GM23248 (cell line): Measurements from ENCODE around the gene RASEF. TPM values are rescaled to one million over a fixed set of nuclear protein-coding genes. Genes with fewer than 3 reads are reported as not detected.

Source experiments
- DNase-seq: peaks from one replicate; pipeline ENCODE4 v3.0.0-alpha.2; 2015
- H2AFZ ChIP-seq: fragments of 200-600 bp; sonication (generic); 2 replicates; pipeline ENCODE4 v1.6.1; 2016; ENCODE audit warnings: antibody characterized with exemption
- H3F3A ChIP-seq: fragments of 200-600 bp; sonication (generic); 2 replicates; pipeline ENCODE4 v1.6.1; 2016; ENCODE audit warnings: mild to moderate bottlenecking, antibody characterized with exemption, mixed run types; ENCODE audit not compliant: insufficient read depth
- H3K27ac ChIP-seq: fragments of 200-600 bp; sonication (generic); 2 replicates; pipeline ENCODE4 v1.5.1; 2016; ENCODE audit warnings: mild to moderate bottlenecking
- H3K27me3 ChIP-seq: fragments of 200-600 bp; sonication (generic); replicated peaks from 2 replicates; pipeline ENCODE4 v1.6.1; 2016; ENCODE audit warnings: mild to moderate bottlenecking; ENCODE audit not compliant: insufficient read depth
- H3K36me3 ChIP-seq: fragments of 200-600 bp; sonication (generic); 2 replicates; pipeline ENCODE4 v1.6.1; 2016; ENCODE audit warnings: low read depth, mild to moderate bottlenecking
- H3K4me1 ChIP-seq: fragments of 200-600 bp; sonication (generic); 2 replicates; pipeline ENCODE4 v1.6.1; 2016; ENCODE audit warnings: mild to moderate bottlenecking; ENCODE audit not compliant: insufficient read depth
- H3K4me2 ChIP-seq: fragments of 200-600 bp; sonication (generic); one replicate; pipeline ENCODE4 v1.6.1; 2016; ENCODE audit warnings: mild to moderate bottlenecking; ENCODE audit not compliant: unreplicated experiment
- H3K4me3 ChIP-seq: fragments of 200-600 bp; sonication (generic); 2 replicates; pipeline ENCODE4 v1.5.1; 2016; ENCODE audit warnings: mild to moderate bottlenecking
- H3K79me2 ChIP-seq: fragments of 200-600 bp; sonication (generic); 2 replicates; pipeline ENCODE4 v1.6.1; 2016; ENCODE audit warnings: mild to moderate bottlenecking; ENCODE audit not compliant: insufficient read depth
- H3K9ac ChIP-seq: fragments of 200-600 bp; sonication (generic); 2 replicates; pipeline ENCODE4 v1.6.1; 2016; ENCODE audit warnings: mild to moderate bottlenecking
- H3K9me2 ChIP-seq: fragments of 200-600 bp; sonication (generic); 2 replicates; pipeline ENCODE4 v1.6.1; 2016; ENCODE audit warnings: mixed run types, mild to moderate bottlenecking, moderate library complexity; ENCODE audit not compliant: insufficient read depth
- H3K9me3 ChIP-seq: fragments of 200-600 bp; sonication (generic); one replicate; pipeline ENCODE4 v1.6.1; 2017; ENCODE audit warnings: low read depth
- H4K20me1 ChIP-seq: fragments of 200-600 bp; sonication (generic); 2 replicates; pipeline ENCODE4 v1.6.0; 2016; ENCODE audit not compliant: insufficient read depth
- EZH2 ChIP-seq: fragments of 200-600 bp; sonication (generic); IDR thresholded peaks from 2 replicates; pipeline ENCODE4 v1.6.1; 2018; ENCODE audit warnings: antibody characterized with exemption, mild to moderate bottlenecking; ENCODE audit not compliant: insufficient read depth, poor library complexity, severe bottlenecking
- EZH2phosphoT487 ChIP-seq: fragments of 200-600 bp; sonication (generic); IDR thresholded peaks from 2 replicates; pipeline ENCODE4 v1.6.1; 2018; ENCODE audit warnings: antibody characterized with exemption, moderate library complexity, mild to moderate bottlenecking, low read depth; ENCODE audit not compliant: insufficient read depth
- WGBS, 2 experiments: methylation state at CpG; one replicate each; pipeline ENCODE4 v1.1.6; 2015 to 2017; ENCODE audit warnings: low lambda C conversion rate in 2 of 2, low coverage in 1 of 2; ENCODE audit errors: missing lambda C conversion rate in 2 of 2; 5-methylcytosine and 5-hydroxymethylcytosine counted together
- in situ Hi-C: fragments of 300-500 bp; cut with MboI; formaldehyde crosslinking; loops from 2 replicates; pipeline ENCODE4 v1.15.0; 2020
- polyA plus RNA-seq: library from polyadenylated mRNA; unstranded; fragments of >200 nt; fragmentation: Nextera tagmentation; extraction: Ambion mirVana; gene quantifications from 2 replicates; pipeline ENCODE4 v1.2.1, GENCODE V29; 2016
- total RNA-seq: library from RNA; depleted of rRNA; stranded (reverse); fragments of >200 nt; shearing (Covaris generic); gene quantifications from 2 replicates; pipeline ENCODE4 v1.2.3, GENCODE V29; 2014

The RASEF gene
- total and polyA plus RNA-seq, 2 experiments from 2014 or later: 0.11 TPM; not detected in 1

GRCh38 chr9:82968816-82969215, 94.1 kb downstream of the RASEF start:
- H3K9ac ChIP-seq: no peak overlapping the region
- H3K4me2 ChIP-seq: no peak overlapping the region
- H3F3A ChIP-seq: no peaks in the 10 kb centered on the region
- H3K27me3 ChIP-seq: peaks cover 17% of the 10 kb centered on the region
- H3K36me3 ChIP-seq: no peaks in the 10 kb centered on the region
- no peak overlapping the region for H3K4me3 ChIP-seq
- no peaks in the 10 kb centered on the region for H4K20me1 ChIP-seq
- H3K79me2 ChIP-seq: no peaks in the 10 kb centered on the region
- 81 to 86% methylated on average over 1 of the region's 1 CpG for WGBS, 2 experiments
- H3K27ac ChIP-seq: no peak overlapping the region
- H3K9me2 ChIP-seq: no peaks in the 10 kb centered on the region
- H3K9me3 ChIP-seq: no peaks in the 10 kb centered on the region
- no peak for DNase-seq
- TF ChIP-seq EZH2: no peak
- no peak for TF ChIP-seq EZH2phosphoT487
- no peaks in the 10 kb centered on the region for H3K4me1 ChIP-seq
- no peak overlapping the region for H2AFZ ChIP-seq
- in situ Hi-C loops: no loop called here

GRCh38 chr9:82968388-82968787, 94.6 kb downstream of the RASEF start:
- Histone ChIP-seq H3K4me2 (no peak overlapping the region), H3F3A (no peaks in the 10 kb centered on the region), H3K4me3 (no peak overlapping the region), H3K36me3 (no peaks in the 10 kb centered on the region), H3K79me2 (no peaks in the 10 kb centered on the region), H3K9me3 (no peaks in the 10 kb centered on the region), H3K9ac (no peak overlapping the region), H3K27ac (no peak overlapping the region), H2AFZ (no peak overlapping the region), H3K27me3 (peaks cover 18% of the 10 kb centered on the region), H3K9me2 (no peaks in the 10 kb centered on the region), H3K4me1 (no peaks in the 10 kb centered on the region), H4K20me1 (no peaks in the 10 kb centered on the region)
- in situ Hi-C loops: no loop called here
- TF ChIP-seq EZH2 (no peak), EZH2phosphoT487 (no peak)
- no peak for DNase-seq
- 39 to 42% methylated on average over 3 of the region's 3 CpGs for WGBS, 2 experiments

- no peaks in the 10 kb centered on the region for H3K36me3 ChIP-seq
- no peaks in the 10 kb centered on the region for H3K9me3 ChIP-seq
- H3K4me3 ChIP-seq: no peak overlapping the region
- 2 to 5% methylated on average over 7 of the region's 7 CpGs for WGBS, 2 experiments
- H3K9me2 ChIP-seq: no peaks in the 10 kb centered on the region
- no peaks in the 10 kb centered on the region for H3F3A ChIP-seq
- in situ Hi-C loops: no loop called here
- H3K79me2 ChIP-seq: no peaks in the 10 kb centered on the region
- no peak overlapping the region for H3K9ac ChIP-seq
- no peak overlapping the region for H2AFZ ChIP-seq
- no peak overlapping the region for H3K4me2 ChIP-seq
- no peak overlapping the region for H3K27ac ChIP-seq
- DNase-seq: peak; percentile 89
- no peaks in the 10 kb centered on the region for H3K4me1 ChIP-seq
- H4K20me1 ChIP-seq: no peaks in the 10 kb centered on the region
- peaks cover 26% of the 10 kb centered on the region for H3K27me3 ChIP-seq
- TF ChIP-seq EZH2 (no peak), EZH2phosphoT487 (no peak)
Measured at GRCh38 chr9:82961504-82962125, 101.3 kb downstream of the RASEF start.

- H3K4me1 ChIP-seq: no peaks in the 10 kb centered on the region
- no peaks in the 10 kb centered on the region for H3F3A ChIP-seq
- no peak overlapping the region for H3K9ac ChIP-seq
- H3K27me3 ChIP-seq: peaks cover 5% of the 10 kb centered on the region; the same call in 1 of the 2 replicates
- in situ Hi-C loops: no loop called here
- H3K9me3 ChIP-seq: no peaks in the 10 kb centered on the region
- DNase-seq: no peak
- H2AFZ ChIP-seq: no peak overlapping the region
- TF ChIP-seq EZH2phosphoT487 (no peak), EZH2 (no peak)
- no peaks in the 10 kb centered on the region for H4K20me1 ChIP-seq
- H3K4me2 ChIP-seq: no peak overlapping the region
- no peaks in the 10 kb centered on the region for H3K79me2 ChIP-seq
- 59 to 65% methylated on average over 7 of the region's 7 CpGs for WGBS, 2 experiments
- no peaks in the 10 kb centered on the region for H3K36me3 ChIP-seq
- H3K27ac ChIP-seq: no peak overlapping the region
- no peak overlapping the region for H3K4me3 ChIP-seq
- no peaks in the 10 kb centered on the region for H3K9me2 ChIP-seq
Measured at GRCh38 chr9:82957529-82958379, 105.2 kb downstream of the RASEF start.
